Measurements from ENCODE around the gene CD53. TPM values are rescaled to one million over a fixed set of nuclear protein-coding genes. Genes with fewer than 3 reads are reported as not detected.

The CD53 gene
- total RNA-seq, 1 donor from 2014 or later, result not detected

DNA sequence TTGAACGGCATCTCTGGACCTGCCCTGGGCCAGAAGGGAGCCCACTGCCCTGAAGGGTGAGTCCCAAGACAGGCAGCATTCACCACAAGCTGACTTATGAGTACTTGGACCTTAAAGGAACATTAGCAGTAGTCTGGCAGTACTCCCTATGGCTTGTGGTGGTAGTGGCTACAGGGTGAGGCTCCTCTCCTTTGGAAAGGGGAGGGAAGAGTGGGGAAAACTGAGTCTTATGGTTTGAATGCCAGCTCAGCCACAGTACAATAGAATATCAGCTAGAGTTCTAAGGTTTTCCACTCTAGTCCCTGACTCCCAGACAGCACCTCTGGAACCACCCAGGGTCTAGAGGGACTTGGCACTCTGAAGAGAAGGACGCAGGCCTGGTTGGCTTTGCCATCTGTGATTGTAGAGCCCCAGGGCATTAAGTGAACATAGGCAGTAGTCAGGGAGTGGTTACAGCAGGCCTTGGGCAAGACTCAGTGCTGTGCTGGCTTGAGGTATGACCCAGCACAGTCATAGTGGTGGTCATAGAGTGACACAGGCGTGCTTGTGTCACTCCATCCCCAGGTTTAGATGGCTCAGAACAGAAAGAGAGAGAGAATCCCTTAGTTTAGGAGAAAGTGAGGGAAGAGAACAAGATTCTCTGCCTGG is 31.0 kb downstream of the CD53 start:
- Mint-ChIP-seq H3K9me3 (ENCODE audit: low read depth) (no peaks in the 10 kb centered on the region), H3K27ac (no peak overlapping the region)

DNA sequence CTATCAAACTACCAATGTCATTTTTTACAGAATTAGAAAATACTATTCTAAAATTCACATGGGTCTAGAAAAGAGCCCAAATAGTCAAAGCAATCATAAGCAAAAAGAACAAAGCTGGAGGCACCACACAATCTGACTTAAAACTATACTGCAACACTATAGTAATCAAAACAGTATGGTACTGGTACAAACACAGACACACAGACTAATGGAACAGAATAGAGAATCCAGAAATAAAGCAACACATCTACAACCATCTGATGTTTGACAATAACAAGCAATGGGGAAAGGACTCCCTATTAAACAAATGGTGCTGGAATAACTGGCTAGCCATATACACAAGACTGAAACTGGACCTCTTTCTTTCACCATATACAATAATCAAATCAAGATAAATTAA is 39.8 kb downstream of the CD53 start:
- Mint-ChIP-seq H3K9me3 (ENCODE audit: low read depth) (peaks cover 14% of the 10 kb centered on the region), H3K27me3 (no peaks in the 10 kb centered on the region), H3K4me1 (ENCODE audit: low read depth) (peaks cover 5% of the 10 kb centered on the region), H3K36me3 (ENCODE audit: insufficient read depth) (no peaks in the 10 kb centered on the region), H3K4me3 (ENCODE audit: low read depth) (no peak overlapping the region), H3K27ac (no peak overlapping the region)
- TF ChIP-seq, protein P1, sequence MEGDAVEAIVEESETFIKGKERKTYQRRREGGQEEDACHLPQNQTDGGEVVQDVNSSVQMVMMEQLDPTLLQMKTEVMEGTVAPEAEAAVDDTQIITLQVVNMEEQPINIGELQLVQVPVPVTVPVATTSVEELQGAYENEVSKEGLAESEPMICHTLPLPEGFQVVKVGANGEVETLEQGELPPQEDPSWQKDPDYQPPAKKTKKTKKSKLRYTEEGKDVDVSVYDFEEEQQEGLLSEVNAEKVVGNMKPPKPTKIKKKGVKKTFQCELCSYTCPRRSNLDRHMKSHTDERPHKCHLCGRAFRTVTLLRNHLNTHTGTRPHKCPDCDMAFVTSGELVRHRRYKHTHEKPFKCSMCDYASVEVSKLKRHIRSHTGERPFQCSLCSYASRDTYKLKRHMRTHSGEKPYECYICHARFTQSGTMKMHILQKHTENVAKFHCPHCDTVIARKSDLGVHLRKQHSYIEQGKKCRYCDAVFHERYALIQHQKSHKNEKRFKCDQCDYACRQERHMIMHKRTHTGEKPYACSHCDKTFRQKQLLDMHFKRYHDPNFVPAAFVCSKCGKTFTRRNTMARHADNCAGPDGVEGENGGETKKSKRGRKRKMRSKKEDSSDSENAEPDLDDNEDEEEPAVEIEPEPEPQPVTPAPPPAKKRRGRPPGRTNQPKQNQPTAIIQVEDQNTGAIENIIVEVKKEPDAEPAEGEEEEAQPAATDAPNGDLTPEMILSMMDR (IDR thresholded peaks at IDR 0.05; ENCODE audit: unreplicated experiment), result no peak
- DNase-seq (ENCODE audit: low spot score, unreplicated experiment), result no peak

More for the DNA sequence above, 31.0 kb downstream of the CD53 start:
- H3K36me3 Mint-ChIP-seq (ENCODE audit: insufficient read depth), result no peaks in the 10 kb centered on the region
- TF ChIP-seq, protein P1 (IDR thresholded peaks at IDR 0.05; ENCODE audit: unreplicated experiment), result no peak
- no peaks in the 10 kb centered on the region for H3K4me1 Mint-ChIP-seq (ENCODE audit: low read depth)
- no peaks in the 10 kb centered on the region for H3K27me3 Mint-ChIP-seq
- H3K4me3 Mint-ChIP-seq (ENCODE audit: low read depth), result no peak overlapping the region
- no peak for DNase-seq (ENCODE audit: low spot score, unreplicated experiment)

DNA sequence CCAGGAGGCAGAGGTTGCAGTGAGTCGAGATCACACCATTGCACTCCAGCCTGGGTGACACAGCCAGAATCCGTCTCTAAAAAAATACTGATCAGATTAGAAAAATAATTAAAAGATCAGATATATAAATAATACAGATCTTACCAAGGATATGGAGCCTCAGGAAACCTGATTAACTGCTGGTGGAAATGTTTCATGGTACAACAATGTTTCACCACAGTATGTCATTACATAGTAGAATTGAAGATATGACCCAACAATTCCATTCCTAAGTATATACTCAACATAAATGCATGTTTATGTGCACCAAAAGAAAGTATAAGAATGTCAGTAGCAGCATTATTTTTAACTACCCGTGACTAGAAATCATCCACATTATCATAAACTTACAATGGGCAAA is 41.7 kb downstream of the CD53 start:
- Mint-ChIP-seq H3K36me3 (ENCODE audit: insufficient read depth) (no peaks in the 10 kb centered on the region), H3K9me3 (ENCODE audit: low read depth) (peaks cover 14% of the 10 kb centered on the region), H3K27ac (no peak overlapping the region), H3K4me3 (ENCODE audit: low read depth) (no peak overlapping the region), H3K27me3 (no peaks in the 10 kb centered on the region), H3K4me1 (ENCODE audit: low read depth) (peaks cover 5% of the 10 kb centered on the region)
- DNase-seq (ENCODE audit: low spot score, unreplicated experiment), result no peak
- TF ChIP-seq, protein P1 (IDR thresholded peaks at IDR 0.05; ENCODE audit: unreplicated experiment), result no peak

DNA sequence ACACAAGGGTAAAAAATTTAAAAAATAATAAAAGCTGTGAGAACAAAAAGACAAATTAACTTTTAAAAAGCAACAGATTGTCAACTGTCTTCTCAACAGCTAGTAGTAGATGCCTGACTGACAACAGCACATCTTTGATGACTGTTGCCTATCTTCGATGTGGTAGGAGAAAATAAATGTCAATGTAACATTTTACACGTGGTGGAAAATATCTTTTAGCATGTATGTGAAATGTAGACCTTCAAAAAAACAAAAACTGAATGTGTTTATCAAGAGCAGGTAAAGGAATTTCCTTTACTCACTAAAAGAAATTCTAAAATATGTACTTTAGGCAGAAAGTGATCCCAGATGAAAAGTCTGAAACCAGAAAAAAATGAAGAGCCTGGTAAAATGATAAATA is 42.9 kb downstream of the CD53 start:
- Mint-ChIP-seq H3K9me3 (ENCODE audit: low read depth) (peaks cover 11% of the 10 kb centered on the region), H3K4me3 (ENCODE audit: low read depth) (no peak overlapping the region), H3K36me3 (ENCODE audit: insufficient read depth) (no peaks in the 10 kb centered on the region), H3K4me1 (ENCODE audit: low read depth) (peaks cover 5% of the 10 kb centered on the region), H3K27me3 (no peaks in the 10 kb centered on the region), H3K27ac (no peak overlapping the region)
- TF ChIP-seq, protein P1 (IDR thresholded peaks at IDR 0.05; ENCODE audit: unreplicated experiment), result no peak
- DNase-seq (ENCODE audit: low spot score, unreplicated experiment), result no peak

GRCh38 chr1:110916274-110916668 is 43.3 kb downstream of the CD53 start:
- Mint-ChIP-seq H3K4me1 (ENCODE audit: low read depth) (peaks cover 5% of the 10 kb centered on the region), H3K9me3 (ENCODE audit: low read depth) (peaks cover 11% of the 10 kb centered on the region), H3K36me3 (ENCODE audit: insufficient read depth) (no peaks in the 10 kb centered on the region), H3K27me3 (no peaks in the 10 kb centered on the region), H3K4me3 (ENCODE audit: low read depth) (no peak overlapping the region), H3K27ac (no peak overlapping the region)
- DNase-seq (ENCODE audit: low spot score, unreplicated experiment), result no peak
- TF ChIP-seq, protein P1 (IDR thresholded peaks at IDR 0.05; ENCODE audit: unreplicated experiment), result no peak
